Stomach (tissue), 9 donors: ENCODE measurements around the gene PRPF6. TPM values are rescaled to one million over a fixed set of nuclear protein-coding genes. Genes with fewer than 3 reads are reported as not detected.

Source experiments
- DNase-seq, 2 donors: peaks; one replicate each; pipeline versions ENCODE4 v3.0.0 to v3.0.0-alpha.2; 2013 to 2019
- H3K27ac ChIP-seq, 5 donors: fragments of 200-600 bp in 4 of 5; sonication (generic) in 4 of 5; one replicate each; pipeline ENCODE4 v1.5.1; 2013 to 2019; ENCODE audit warnings: mild to moderate bottlenecking in 1 of 5, moderate library complexity in 1 of 5
- H3K27me3 ChIP-seq, 3 donors: fragments of 200-600 bp; sonication (generic); one replicate each; pipeline ENCODE4 v1.5.1; 2017 to 2019; ENCODE audit warnings: mixed run types in 1 of 3
- H3K36me3 ChIP-seq, 4 donors: fragments of 200-600 bp; sonication (generic); 1 replicate in 3 of 4; 2 replicates in 1 of 4; pipeline ENCODE4 v1.5.1; 2016 to 2019
- H3K4me1 ChIP-seq, 4 donors: fragments of 200-600 bp; sonication (generic); one replicate each; pipeline ENCODE4 v1.5.1; 2016 to 2019
- H3K4me3 ChIP-seq, 4 donors: fragments of 200-600 bp; sonication (generic) in 3 of 4; one replicate each; pipeline ENCODE4 v1.5.1; 2016 to 2019; ENCODE audit warnings: mild to moderate bottlenecking in 1 of 4
- H3K9me3 ChIP-seq, 4 donors: fragments of 200-600 bp; sonication (generic); one replicate each; pipeline ENCODE4 v1.5.1; 2016 to 2019
- CTCF ChIP-seq, 7 experiments: fragments of 450-650 bp in 4 of 7; fragments of 200-600 bp in 3 of 7; sonication (generic) in 3 of 7; IDR thresholded peaks; one replicate each; pipeline ENCODE4 v1.5.1; 2016 to 2019; ENCODE audit warnings: antibody characterized with exemption in 7 of 7, control low read depth in 2 of 7, mild to moderate bottlenecking in 1 of 7
- EP300 ChIP-seq: sonication (generic); formaldehyde crosslinking; IDR thresholded peaks from one replicate; pipeline ENCODE4 v1.6.1; 2017; ENCODE audit warnings: antibody characterized with exemption
- POLR2A ChIP-seq, 4 donors: fragments of 450-650 bp; IDR thresholded peaks; one replicate each; pipeline ENCODE4 v1.6.1; 2016; ENCODE audit warnings: antibody characterized with exemption in 4 of 4, control low read depth in 2 of 4, mild to moderate bottlenecking in 1 of 4, moderate library complexity in 1 of 4
- POLR2AphosphoS5 ChIP-seq, 3 donors: sonication (generic); formaldehyde crosslinking; IDR thresholded peaks; one replicate each; pipeline ENCODE4 v1.6.1; 2016; ENCODE audit warnings: antibody characterized with exemption in 3 of 3
- WGBS, 5 donors: extraction: QIAGEN DNeasy Blood & Tissue Kit in 3 of 5; methylation state at CpG; one replicate each; pipeline versions ENCODE4 v1.1.5 to v1.1.7; 2013 to 2018; 5-methylcytosine and 5-hydroxymethylcytosine counted together
- intact Hi-C: fragments of 100-400 bp; cut with DNase I; formaldehyde crosslinking; loops from one replicate; pipeline ENCODE4 v1.15.1; 2023; ENCODE audit warnings: low total_unique reads
- polyA plus RNA-seq, 3 donors: library from polyadenylated mRNA; stranded (reverse); fragments of 200-250 nt; gene quantifications; one replicate each; pipeline ENCODE4 v1.2.3, GENCODE V29; 2013
- total RNA-seq, 5 donors: library from RNA; depleted of rRNA; stranded (reverse); fragments of >200 nt; gene quantifications; one replicate each; pipeline versions ENCODE4 v1.1.0 to v1.2.3, GENCODE V29; 2014 to 2016
- donor health status: healthy with polysubstance abuse.
- donor health status: Bipolar disorder and iron deficiency.
- donor health status: healthy.

PRPF6 gene
- total and polyA plus RNA-seq, 8 donors, result 27.0 to 67.4 (median 39.6) TPM

- intact Hi-C loops, result no loop called here
- peak in 1 of 2 donors; percentile 26 for DNase-seq
- 37 to 59% (median 48%) methylated on average over 11 of the region's 11 CpGs for WGBS, 5 donors
- Histone ChIP-seq H3K9me3 (no peaks in the 10 kb centered on the region), H3K36me3 (peaks cover 76 to 100% (median 100%) of the 10 kb centered on the region in 4 donors), H3K27me3 (no peaks in the 10 kb centered on the region), H3K27ac (no peak overlapping the region), H3K4me1 (no peaks in the 10 kb centered on the region), H3K4me3 (no peak overlapping the region)
- TF ChIP-seq POLR2AphosphoS5 (IDR thresholded peaks at IDR 0.05), result no peak
- TF ChIP-seq CTCF (IDR thresholded peaks at IDR 0.05), result no peak
- TF ChIP-seq EP300, result no peak
- no peak for TF ChIP-seq POLR2A (IDR thresholded peaks at IDR 0.05)
Measured at GRCh38 chr20:64001607-64002011, 20.7 kb downstream of the PRPF6 start.

- no peaks in the 10 kb centered on the region for H3K27me3 ChIP-seq
- 76 to 83% (median 79%) methylated on average over 7 of the region's 7 CpGs for WGBS, 5 donors
- H3K27ac ChIP-seq, result no peak overlapping the region
- H3K4me3 ChIP-seq, result no peak overlapping the region
- H3K4me1 ChIP-seq, result no peaks in the 10 kb centered on the region
- DNase-seq, result peak in 1 of 2 donors; percentile 39
- no peaks in the 10 kb centered on the region for H3K9me3 ChIP-seq
- peaks cover 60 to 100% (median 98%) of the 10 kb centered on the region in 4 donors for H3K36me3 ChIP-seq
- intact Hi-C loops, result no loop called here
- TF ChIP-seq EP300 (no peak), POLR2A (IDR thresholded peaks at IDR 0.05) (no peak), CTCF (IDR thresholded peaks at IDR 0.05) (no peak), POLR2AphosphoS5 (IDR thresholded peaks at IDR 0.05) (no peak)
Measured at GRCh38 chr20:64003960-64004725, 23.2 kb downstream of the PRPF6 start.

GRCh38 chr20:64005394-64005793 lies 24.5 kb downstream of the PRPF6 start:
- no peak overlapping the region for H3K27ac ChIP-seq
- H3K27me3 ChIP-seq, result no peaks in the 10 kb centered on the region
- no peaks in the 10 kb centered on the region for H3K9me3 ChIP-seq
- no peaks in the 10 kb centered on the region for H3K4me1 ChIP-seq
- intact Hi-C loops, result no loop called here
- peaks cover 57 to 100% (median 98%) of the 10 kb centered on the region in 4 donors for H3K36me3 ChIP-seq
- no peak for DNase-seq
- H3K4me3 ChIP-seq, result no peak overlapping the region
- 81 to 88% (median 83%) methylated on average over 6 of the region's 6 CpGs for WGBS, 5 donors
- TF ChIP-seq EP300 (no peak), CTCF (IDR thresholded peaks at IDR 0.05) (no peak), POLR2AphosphoS5 (IDR thresholded peaks at IDR 0.05) (no peak), POLR2A (IDR thresholded peaks at IDR 0.05) (no peak)

GRCh38 chr20:64006490-64006889 lies 25.6 kb downstream of the PRPF6 start:
- H3K4me1 ChIP-seq, result no peaks in the 10 kb centered on the region
- intact Hi-C loops, result no loop called here
- TF ChIP-seq POLR2A (IDR thresholded peaks at IDR 0.05) (no peak), POLR2AphosphoS5 (IDR thresholded peaks at IDR 0.05) (no peak), EP300 (no peak), CTCF (IDR thresholded peaks at IDR 0.05) (no peak)
- H3K27ac ChIP-seq, result no peak overlapping the region
- WGBS, 5 donors, result 81 to 88% (median 83%) methylated on average over 3 to 10 of the region's 10 CpGs
- H3K27me3 ChIP-seq, result no peaks in the 10 kb centered on the region
- H3K4me3 ChIP-seq, result no peak overlapping the region
- no peak for DNase-seq
- peaks cover 57 to 100% (median 98%) of the 10 kb centered on the region in 4 donors for H3K36me3 ChIP-seq
- H3K9me3 ChIP-seq, result no peaks in the 10 kb centered on the region
